Measurements from ENCODE around the gene SLC9A9.

SLC9A9 gene

GRCh38 chr3:143763564-143764162 lies 84.6 kb downstream of the SLC9A9 start:
- H3K4me3 ChIP-seq, result no peak overlapping the region
- DNase-seq (ENCODE audit: low spot score), result no peak
- no peak for TF ChIP-seq CTCF (IDR thresholded peaks at IDR 0.05)

GRCh38 chr3:143757691-143758090 lies 90.6 kb downstream of the SLC9A9 start:
- DNase-seq (ENCODE audit: low spot score), result no peak
- no peak for TF ChIP-seq CTCF (IDR thresholded peaks at IDR 0.05)

More at GRCh38 chr3:143763564-143764162, 84.6 kb downstream of the SLC9A9 start:
- no peak overlapping the region for H3K27ac ChIP-seq

GRCh38 chr3:143755978-143756377 lies 92.3 kb downstream of the SLC9A9 start:
- Histone ChIP-seq H3K27ac (no peak overlapping the region), H3K4me3 (no peak overlapping the region)
- no peak for TF ChIP-seq CTCF (IDR thresholded peaks at IDR 0.05)
- no peak for DNase-seq (ENCODE audit: low spot score)

More at GRCh38 chr3:143757691-143758090, 90.6 kb downstream of the SLC9A9 start:
- Histone ChIP-seq H3K27ac (no peak overlapping the region), H3K4me3 (no peak overlapping the region)

GRCh38 chr3:143754090-143754489 lies 94.2 kb downstream of the SLC9A9 start:
- DNase-seq (ENCODE audit: low spot score), result no peak
- no peak overlapping the region for H3K27ac ChIP-seq
- TF ChIP-seq CTCF (IDR thresholded peaks at IDR 0.05), result no peak
- no peak overlapping the region for H3K4me3 ChIP-seq

GRCh38 chr3:143753456-143753855 lies 94.8 kb downstream of the SLC9A9 start:
- no peak for DNase-seq (ENCODE audit: low spot score)
- Histone ChIP-seq H3K4me3 (no peak overlapping the region), H3K27ac (no peak overlapping the region)
- TF ChIP-seq CTCF (IDR thresholded peaks at IDR 0.05), result no peak

DNA sequence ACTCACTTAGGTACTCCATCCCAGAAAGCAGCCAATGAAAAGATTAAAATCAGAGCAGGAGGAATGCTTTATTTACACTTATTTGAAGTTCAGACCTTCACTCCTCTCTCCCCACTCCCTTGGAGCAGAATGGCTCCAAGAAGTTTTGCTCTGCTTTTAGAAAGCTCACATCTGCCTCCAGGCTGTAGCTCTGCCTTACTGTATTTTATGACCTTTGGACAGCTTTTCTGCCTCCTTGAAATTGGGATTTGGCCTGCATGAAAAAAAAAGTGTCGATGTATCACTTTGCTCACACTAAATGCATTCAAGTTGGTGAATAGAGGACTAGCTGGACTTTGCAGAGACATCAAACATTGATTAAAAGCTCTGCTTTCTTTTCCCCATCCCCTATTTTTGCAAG lies 95.3 kb downstream of the SLC9A9 start:
- Histone ChIP-seq H3K4me3 (no peak overlapping the region), H3K27ac (no peak overlapping the region)
- TF ChIP-seq CTCF (IDR thresholded peaks at IDR 0.05), result no peak
- no peak for DNase-seq (ENCODE audit: low spot score)

GRCh38 chr3:143751643-143752178 lies 96.6 kb downstream of the SLC9A9 start:
- TF ChIP-seq CTCF (IDR thresholded peaks at IDR 0.05), result no peak
- H3K27ac ChIP-seq, result no peak overlapping the region
- H3K4me3 ChIP-seq, result no peak overlapping the region
- DNase-seq (ENCODE audit: low spot score), result no peak

Data from coronary artery (tissue), 2 donors.